Liver (tissue), 9 donors: ENCODE results near the gene GRM3. TPM values are rescaled to one million over a fixed set of nuclear protein-coding genes. Genes with fewer than 3 reads are reported as not detected.

ENCODE experiments used
- DNase-seq: peaks from one replicate; pipeline ENCODE4 v3.0.0-alpha.2; 2017; ENCODE audit warnings: low spot score
- H3K27ac ChIP-seq, 2 donors: one replicate each; pipeline ENCODE4 v1.7.0; 2013; ENCODE audit warnings: inconsistent platforms in 2 of 2, low read length in 2 of 2, control low read depth in 1 of 2, low read depth in 1 of 2, mild to moderate bottlenecking in 1 of 2
- H3K27me3 ChIP-seq, 4 donors: one replicate each; pipeline versions ENCODE4 v1.6.1 to v1.7.0; 2013; ENCODE audit warnings: low read length in 3 of 4, inconsistent platforms in 1 of 4, mild to moderate bottlenecking in 1 of 4, moderate library complexity in 1 of 4; ENCODE audit not compliant: control insufficient read depth in 4 of 4, insufficient read depth in 4 of 4
- H3K36me3 ChIP-seq, 4 donors: one replicate each; pipeline versions ENCODE4 v1.6.1 to v1.7.0; 2013; ENCODE audit warnings: low read length in 3 of 4, mild to moderate bottlenecking in 3 of 4, low read depth in 1 of 4, moderate library complexity in 1 of 4; ENCODE audit not compliant: control insufficient read depth in 4 of 4, insufficient read depth in 3 of 4
- H3K4me1 ChIP-seq, 4 donors: one replicate each; pipeline versions ENCODE4 v1.6.1 to v1.7.0; 2013; ENCODE audit warnings: low read length in 3 of 4, mild to moderate bottlenecking in 3 of 4, moderate library complexity in 1 of 4; ENCODE audit not compliant: control insufficient read depth in 4 of 4, insufficient read depth in 4 of 4
- H3K4me3 ChIP-seq, 3 donors: one replicate each; pipeline versions ENCODE4 v1.6.1 to v1.7.0; 2013; ENCODE audit warnings: low read length in 3 of 3, control low read depth in 1 of 3, low read depth in 1 of 3, mild to moderate bottlenecking in 1 of 3
- H3K9ac ChIP-seq, 2 donors: one replicate each; pipeline ENCODE4 v1.7.0; 2013; ENCODE audit warnings: low read length in 2 of 2, mild to moderate bottlenecking in 2 of 2, moderate library complexity in 2 of 2, control low read depth in 1 of 2, low read depth in 1 of 2
- H3K9me3 ChIP-seq, 4 donors: one replicate each; pipeline versions ENCODE4 v1.6.1 to v1.7.0; 2013; ENCODE audit warnings: low read length in 3 of 4; ENCODE audit not compliant: control insufficient read depth in 4 of 4
- CTCF ChIP-seq: fragments of 150-350 bp; IDR thresholded peaks from 2 replicates; pipeline ENCODE4 v1.5.1; 2017; ENCODE audit warnings: improper control_type of control experiment, low read depth, low read length; ENCODE audit not compliant: missing input control
- EGR1 ChIP-seq, 2 donors: IDR thresholded peaks; 2 replicates each; pipeline ENCODE4 v1.6.1; 2016 to 2018; ENCODE audit warnings: antibody characterized with exemption in 2 of 2, low read depth in 2 of 2
- FOXA1 ChIP-seq: IDR thresholded peaks from 2 replicates; pipeline ENCODE4 v1.6.1; 2016; ENCODE audit warnings: antibody characterized with exemption
- FOXA2 ChIP-seq: IDR thresholded peaks from 2 replicates; pipeline ENCODE4 v1.6.1; 2016; ENCODE audit warnings: antibody characterized with exemption
- GABPA ChIP-seq, 2 donors: IDR thresholded peaks in 1 of 2; conservative IDR thresholded peaks in 1 of 2; 2 replicates each; pipeline ENCODE4 v1.6.1; 2016; ENCODE audit warnings: antibody characterized with exemption in 2 of 2, mild to moderate bottlenecking in 1 of 2, moderate library complexity in 1 of 2
- HNF4A ChIP-seq, 2 donors: conservative IDR thresholded peaks; 2 replicates each; pipeline ENCODE4 v1.6.1; 2016; ENCODE audit warnings: antibody characterized with exemption in 2 of 2, mild to moderate bottlenecking in 2 of 2
- JUND ChIP-seq, 2 donors: IDR thresholded peaks; 2 replicates each; pipeline ENCODE4 v1.6.1; 2016; ENCODE audit warnings: antibody characterized with exemption in 2 of 2
- NR2F2 ChIP-seq: IDR thresholded peaks from 2 replicates; pipeline ENCODE4 v1.6.1; 2016; ENCODE audit warnings: antibody characterized with exemption
- RXRA ChIP-seq, 2 donors: IDR thresholded peaks; 2 replicates each; pipeline ENCODE4 v1.6.1; 2017 to 2018; ENCODE audit warnings: antibody characterized with exemption in 2 of 2, mild to moderate bottlenecking in 1 of 2
- SP1 ChIP-seq: IDR thresholded peaks from 2 replicates; pipeline ENCODE4 v1.6.1; 2018; ENCODE audit warnings: antibody characterized with exemption, mild to moderate bottlenecking
- TAF1 ChIP-seq: conservative IDR thresholded peaks from 2 replicates; pipeline ENCODE4 v1.6.1; 2016; ENCODE audit warnings: antibody characterized with exemption, mild to moderate bottlenecking
- WGBS: extraction: QIAGEN DNeasy Blood & Tissue Kit; methylation state at CpG from one replicate; pipeline ENCODE4 v1.1.7; 2013; 5-methylcytosine and 5-hydroxymethylcytosine counted together
- polyA plus RNA-seq, 2 donors: library from polyadenylated mRNA; stranded (reverse) in 1 of 2; unstranded in 1 of 2; fragments of 200-250 nt in 1 of 2; fragments of >200 nt in 1 of 2; fragmentation: Nextera tagmentation in 1 of 2; extraction: Ambion mirVana in 1 of 2; gene quantifications; one replicate each; pipeline versions ENCODE4 v1.2.1 to v1.2.3, GENCODE V29; 2013 to 2015
- total RNA-seq, 2 donors: library from RNA; depleted of rRNA; stranded (reverse); fragments of >200 nt; gene quantifications; one replicate each; pipeline ENCODE4 v1.2.3, GENCODE V29; 2014
- TF ChIP-seq, protein P1 (sequence below): IDR thresholded peaks from 2 replicates; pipeline ENCODE4 v1.6.1; 2016; ENCODE audit warnings: antibody characterized with exemption
- TF ChIP-seq, protein P2 (sequence below): IDR thresholded peaks from 2 replicates; pipeline ENCODE4 v1.6.1; 2016; ENCODE audit warnings: antibody characterized with exemption
- donor health status: healthy.
- donor health status: healthy.
- donor health status: healthy.
- donor health status: healthy.
- donor health status: healthy.

The GRM3 gene
- total and polyA plus RNA-seq, 4 donors: 0.08 to 0.09 TPM; not detected in 2

GRCh38 chr7:86773309-86773708 lies 129.6 kb downstream of the GRM3 start (continued):
- TF ChIP-seq, protein P1, sequence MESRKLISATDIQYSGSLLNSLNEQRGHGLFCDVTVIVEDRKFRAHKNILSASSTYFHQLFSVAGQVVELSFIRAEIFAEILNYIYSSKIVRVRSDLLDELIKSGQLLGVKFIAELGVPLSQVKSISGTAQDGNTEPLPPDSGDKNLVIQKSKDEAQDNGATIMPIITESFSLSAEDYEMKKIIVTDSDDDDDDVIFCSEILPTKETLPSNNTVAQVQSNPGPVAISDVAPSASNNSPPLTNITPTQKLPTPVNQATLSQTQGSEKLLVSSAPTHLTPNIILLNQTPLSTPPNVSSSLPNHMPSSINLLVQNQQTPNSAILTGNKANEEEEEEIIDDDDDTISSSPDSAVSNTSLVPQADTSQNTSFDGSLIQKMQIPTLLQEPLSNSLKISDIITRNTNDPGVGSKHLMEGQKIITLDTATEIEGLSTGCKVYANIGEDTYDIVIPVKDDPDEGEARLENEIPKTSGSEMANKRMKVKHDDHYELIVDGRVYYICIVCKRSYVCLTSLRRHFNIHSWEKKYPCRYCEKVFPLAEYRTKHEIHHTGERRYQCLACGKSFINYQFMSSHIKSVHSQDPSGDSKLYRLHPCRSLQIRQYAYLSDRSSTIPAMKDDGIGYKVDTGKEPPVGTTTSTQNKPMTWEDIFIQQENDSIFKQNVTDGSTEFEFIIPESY: no peak
- no peak for TF ChIP-seq CTCF
- no peak for TF ChIP-seq RXRA (IDR thresholded peaks at IDR 0.05)

GRCh38 chr7:86775203-86775602 lies 131.5 kb downstream of the GRM3 start:
- Histone ChIP-seq H3K4me1 (no peaks in the 10 kb centered on the region), H3K4me3 (no peak overlapping the region), H3K9me3 (no peaks in the 10 kb centered on the region), H3K9ac (no peak overlapping the region), H3K36me3 (no peaks in the 10 kb centered on the region), H3K27me3 (no peaks in the 10 kb centered on the region), H3K27ac (no peak overlapping the region)
- DNase-seq: no peak
- TF ChIP-seq HNF4A (conservative IDR thresholded peaks at IDR 0.05) (no peak), FOXA1 (no peak)

GRCh38 chr7:86776136-86776535 lies 132.4 kb downstream of the GRM3 start:
- no peaks in the 10 kb centered on the region for H3K4me1 ChIP-seq
- no peaks in the 10 kb centered on the region for H3K9me3 ChIP-seq
- TF ChIP-seq FOXA1: no peak
- TF ChIP-seq EGR1 (IDR thresholded peaks at IDR 0.05; ENCODE audit: low read depth in 2 of 2): no peak
- TF ChIP-seq TAF1: no peak
- TF ChIP-seq, protein P2, sequence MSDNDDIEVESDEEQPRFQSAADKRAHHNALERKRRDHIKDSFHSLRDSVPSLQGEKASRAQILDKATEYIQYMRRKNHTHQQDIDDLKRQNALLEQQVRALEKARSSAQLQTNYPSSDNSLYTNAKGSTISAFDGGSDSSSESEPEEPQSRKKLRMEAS: no peak
- TF ChIP-seq, protein P1: no peak
- no peak for TF ChIP-seq NR2F2
- no peak for TF ChIP-seq JUND (IDR thresholded peaks at IDR 0.05)
- no peak for TF ChIP-seq SP1
- TF ChIP-seq GABPA (IDR thresholded peaks at IDR 0.05 in 1 of 2, conservative IDR thresholded peaks at IDR 0.05 in 1 of 2): no peak
- no peak for TF ChIP-seq CTCF
- TF ChIP-seq FOXA2: no peak
- no peak overlapping the region for H3K9ac ChIP-seq
- no peak for DNase-seq
- no peak overlapping the region for H3K4me3 ChIP-seq
- H3K36me3 ChIP-seq: no peaks in the 10 kb centered on the region
- WGBS: 46% methylated on average over 1 of the region's 1 CpG
- H3K27me3 ChIP-seq: no peaks in the 10 kb centered on the region
- no peak overlapping the region for H3K27ac ChIP-seq
